Right ventricle myocardium inferior (tissue), 1 donor: ENCODE results near the gene REXO1. TPM values are rescaled to one million over a fixed set of nuclear protein-coding genes. Genes with fewer than 3 reads are reported as not detected.
"Not testable (repeated sequence)": the region's sequence is repeated elsewhere in the genome, so short reads cannot be mapped to it uniquely, and the experiment has no call there.

Source experiments
- ATAC-seq: fragments of 200-7000 bp; cut with Tn5 transposase; one replicate; pipeline ENCODE4 v1.9.1; 2020; ENCODE audit warnings: mild to moderate bottlenecking, moderate library complexity
- DNase-seq: peaks from one replicate; pipeline ENCODE4 v3.0.0; 2021; ENCODE audit errors: missing footprints
- intact Hi-C: fragments of 100-400 bp; cut with DNase I; formaldehyde crosslinking; loops from one replicate; pipeline ENCODE4 v1.11.0; 2022
- long read RNA-seq: library from polyadenylated mRNA; unstranded; transcript quantifications from one replicate; pipeline ENCODE4 v2.0.0, GENCODE V29; 2021
- total RNA-seq: library from RNA; stranded (reverse); fragmentation: NEBNext Ultra II Directional; extraction: Animal tissue kit (Norgen Biotek cat#: 25700); gene quantifications from one replicate; pipeline ENCODE4 v1.2.1, GENCODE V29; 2021
- donor health status: DM: no; HTN: yes; CAD: no; lungs with severe emphysema.

REXO1 gene
- total RNA-seq: 17.8 TPM
- long read RNA-seq, partial matches to known transcripts: 4 of 5 reads
- long read RNA-seq, other reads (novel, unspliced or antisense): 0 of 5 reads

GRCh38 chr19:1848399-1849131 lies at the start of gene REXO1:
REXO1 (minus strand) TSS chr19:1848483; CDS start chr19:1848358, 125 bp downstream.
- ATAC-seq (peak; percentile 89), DNase-seq (peak; percentile 97)
- intact Hi-C loops: no loop called here

- intact Hi-C loops: no loop called here
- ATAC-seq: no peak
- DNase-seq: no peak
Measured at GRCh38 chr19:1896508-1896907, 48.2 kb upstream of the REXO1 start.

- DNase-seq (no peak), ATAC-seq (no peak)
- intact Hi-C loops: no loop called here
Measured at GRCh38 chr19:1893791-1894190, 45.5 kb upstream of the REXO1 start.

GRCh38 chr19:1889907-1890306 lies 41.6 kb upstream of the REXO1 start:
- intact Hi-C loops: no loop called here
- no peak for ATAC-seq
- no peak for DNase-seq

- ATAC-seq (no peak), DNase-seq (no peak)
- intact Hi-C loops: no loop called here
Measured at GRCh38 chr19:1888385-1888784, 40.1 kb upstream of the REXO1 start.

GRCh38 chr19:1886360-1886759 lies 38.1 kb upstream of the REXO1 start:
- ATAC-seq, intact Hi-C loops: not testable (repeated sequence)
- DNase-seq: peak; percentile 22

- intact Hi-C loops: not testable (repeated sequence)
- ATAC-seq (peak; percentile 96), DNase-seq (peak; percentile 97)
Measured at GRCh38 chr19:1885398-1886119, 37.3 kb upstream of the REXO1 start, which contains the start of gene ABHD17A. ABHD17A (minus strand) TSS chr19:1885496; CDS start chr19:1881566, 3,930 bp downstream.

GRCh38 chr19:1884719-1885334 lies 36.5 kb upstream of the REXO1 start:
- ATAC-seq (no peak), DNase-seq (peak; percentile 60)
- intact Hi-C loops: no loop called here

- ATAC-seq: no peak
- DNase-seq: no peak
Measured at GRCh38 chr19:1884291-1884718, 36.0 kb upstream of the REXO1 start.

GRCh38 chr19:1883784-1884183 lies 35.5 kb upstream of the REXO1 start:
- intact Hi-C loops: no loop called here
- ATAC-seq: no peak

More at GRCh38 chr19:1884291-1884718, 36.0 kb upstream of the REXO1 start:
- intact Hi-C loops: no loop called here

GRCh38 chr19:1882786-1883692 lies 34.8 kb upstream of the REXO1 start:
- intact Hi-C loops: no loop called here
- ATAC-seq (no peak), DNase-seq (peak; percentile 56)

More at GRCh38 chr19:1883784-1884183, 35.5 kb upstream of the REXO1 start:
- peak; percentile 7 for DNase-seq

GRCh38 chr19:1882089-1882785 lies 34.0 kb upstream of the REXO1 start:
- intact Hi-C loops: no loop called here
- peak; percentile 57 for DNase-seq
- ATAC-seq: no peak

GRCh38 chr19:1881393-1882088 lies 33.3 kb upstream of the REXO1 start:
- DNase-seq: peak; percentile 58
- ATAC-seq, intact Hi-C loops: not testable (repeated sequence)

- intact Hi-C loops: no loop called here
- DNase-seq: peak; percentile 65
- ATAC-seq: no peak
Measured at GRCh38 chr19:1880611-1881392, 32.5 kb upstream of the REXO1 start.

GRCh38 chr19:1879982-1880381 lies 31.7 kb upstream of the REXO1 start:
- ATAC-seq, intact Hi-C loops: not testable (repeated sequence)
- peak; percentile 39 for DNase-seq

GRCh38 chr19:1878583-1878982 lies 30.3 kb upstream of the REXO1 start:
- ATAC-seq, intact Hi-C loops: not testable (repeated sequence)
- DNase-seq: peak; percentile 47
